OCI-LY7 (cell line): ENCODE data around the gene GGT6. TPM values are rescaled to one million over a fixed set of nuclear protein-coding genes. Genes with fewer than 3 reads are reported as not detected.

Source experiments
- BruUV-seq: library from RNA; stranded (reverse); fragments of 400-500 nt; replicated peaks from 2 replicates; lab custom pipeline; 2021; lab: Mats Ljungman, UMichigan
- CTCF ChIA-PET: fragments of 300-600 bp; sonication (Branson Sonifier 250); formaldehyde crosslinking; loops from one replicate; lab custom pipeline; 2022; ENCODE audit warnings: antibody characterized with exemption; ENCODE audit not compliant: unreplicated experiment; lab: Charles Lee
- POLR2A ChIA-PET: fragments of 300-600 bp; sonication (Branson Sonifier 250); formaldehyde crosslinking; loops from one replicate; lab custom pipeline; 2022; ENCODE audit warnings: antibody characterized with exemption; lab: Charles Lee
- DNase-seq: peaks from one replicate; pipeline ENCODE4 v3.0.0-alpha.2; 2015; ENCODE audit warnings: low spot score
- H2AFZ ChIP-seq: fragments of 200-600 bp; sonication (generic), shearing (Covaris generic); 2 replicates; pipeline ENCODE4 v1.6.1; 2014; ENCODE audit warnings: mild to moderate bottlenecking, antibody characterized with exemption, low read length, moderate library complexity
- H3K27ac ChIP-seq: fragments of 200-600 bp; sonication (generic); 2 replicates; pipeline ENCODE4 v1.5.1; 2014; ENCODE audit warnings: mixed run types, low read depth, mild to moderate bottlenecking, moderate library complexity, low read length, inconsistent platforms; ENCODE audit not compliant: poor library complexity, severe bottlenecking
- H3K36me3 ChIP-seq: fragments of 200-600 bp; sonication (generic); 2 replicates; pipeline ENCODE4 v1.6.1; 2014; ENCODE audit warnings: mild to moderate bottlenecking, antibody characterized with exemption, low read length, moderate library complexity, mixed read lengths; ENCODE audit not compliant: insufficient read depth
- H3K4me1 ChIP-seq: fragments of 200-600 bp; sonication (generic); 2 replicates; pipeline ENCODE4 v1.5.1; 2014; ENCODE audit warnings: mild to moderate bottlenecking, low read length; ENCODE audit not compliant: insufficient read depth, poor library complexity, severe bottlenecking
- H3K4me2 ChIP-seq: fragments of 200-600 bp; sonication (generic); 2 replicates; pipeline ENCODE4 v1.6.1; 2014; ENCODE audit warnings: mild to moderate bottlenecking, low read length
- H3K4me3 ChIP-seq: fragments of 200-600 bp; sonication (generic); 2 replicates; pipeline ENCODE4 v1.5.1; 2014; ENCODE audit warnings: mild to moderate bottlenecking, low read depth, low read length; ENCODE audit not compliant: poor library complexity, severe bottlenecking
- H3K79me2 ChIP-seq: fragments of 200-600 bp; sonication (generic); 2 replicates; pipeline ENCODE4 v1.6.1; 2016; ENCODE audit warnings: low read depth, mild to moderate bottlenecking, low read length, moderate library complexity, mixed read lengths; ENCODE audit not compliant: insufficient read depth
- H3K9me2 ChIP-seq: fragments of 200-600 bp; sonication (generic); 2 replicates; pipeline ENCODE4 v1.6.1; 2016; ENCODE audit warnings: mild to moderate bottlenecking, low read length, mixed read lengths; ENCODE audit not compliant: insufficient read depth
- H3K9me3 ChIP-seq: fragments of 200-600 bp; sonication (generic); 2 replicates; pipeline ENCODE4 v1.6.1; 2014; ENCODE audit warnings: mild to moderate bottlenecking, mixed run types, low read length, mixed read lengths
- H4K20me1 ChIP-seq: fragments of 200-600 bp; sonication (generic); 2 replicates; pipeline ENCODE4 v1.6.1; 2014; ENCODE audit warnings: mild to moderate bottlenecking, antibody characterized with exemption, low read length, moderate library complexity, mixed read lengths; ENCODE audit not compliant: insufficient read depth
- CTCF ChIP-seq: fragments of 200-600 bp; sonication (generic); conservative IDR thresholded peaks from 2 replicates; pipeline ENCODE4 v1.5.1; 2014; ENCODE audit warnings: mild to moderate bottlenecking, antibody characterized with exemption, low read length, moderate library complexity, mixed read lengths
- EZH2phosphoT487 ChIP-seq: fragments of 200-600 bp; sonication (generic); IDR thresholded peaks from 2 replicates; pipeline ENCODE4 v1.6.1; 2018; ENCODE audit warnings: low read depth, borderline replicate concordance, mild to moderate bottlenecking, mixed run types, antibody characterized with exemption, low read length, moderate library complexity, mixed read lengths
- intact Hi-C: fragments of 100-400 bp; cut with micrococcal nuclease; formaldehyde crosslinking; loops from one replicate; pipeline ENCODE4 v1.10.0; 2022; ENCODE audit not compliant: unreplicated experiment
- total RNA-seq, 2 experiments: library from RNA; depleted of rRNA in 1 of 2; stranded (reverse); fragments of >200 nt in 1 of 2; shearing (Covaris generic) in 1 of 2; gene quantifications; 2 replicates each; pipeline ENCODE4 v1.2.3, GENCODE V29; 2014 to 2022

Gene GGT6
- total RNA-seq, 2 experiments from 2014 or later, result not detected

DNA sequence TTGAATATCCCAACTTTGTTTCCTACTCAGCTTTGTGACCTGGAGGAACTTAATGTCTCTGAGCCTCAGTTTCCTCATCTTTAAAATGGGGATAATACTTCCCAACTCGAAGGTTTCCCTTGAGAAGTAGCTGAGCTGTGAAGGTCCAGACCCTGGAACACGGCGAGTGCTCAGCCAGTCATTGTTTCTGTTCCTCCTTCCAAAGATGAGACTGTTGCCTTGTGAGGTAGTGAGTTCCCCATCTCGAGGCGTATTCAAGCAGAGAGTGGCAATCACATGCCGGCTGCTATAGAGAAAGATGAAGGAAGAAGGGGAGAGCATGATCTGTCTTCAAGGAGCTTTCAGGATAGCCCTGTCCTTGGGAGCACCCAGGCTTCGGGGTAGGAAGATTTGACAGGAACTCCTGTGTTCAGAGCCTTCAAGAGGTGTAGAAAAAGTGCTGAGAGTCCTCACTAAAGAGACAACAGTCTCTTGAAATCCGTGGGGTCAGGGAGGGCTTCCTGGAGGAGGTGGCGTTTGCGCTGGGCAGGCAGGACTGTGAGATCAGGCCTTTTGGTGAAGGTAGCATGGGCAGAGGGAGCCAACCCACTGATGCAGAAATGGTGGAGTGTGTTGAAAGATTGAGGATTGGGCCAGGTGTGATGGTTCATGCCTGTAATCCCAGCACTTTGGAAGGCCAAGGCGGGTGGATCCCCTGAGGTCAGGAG lies 34.5 kb downstream of the GGT6 start:
- POLR2A ChIA-PET, result no interaction called here

GRCh38 chr17:4523946-4524345 lies 36.4 kb downstream of the GGT6 start:
- CTCF ChIA-PET, result interaction anchor here (0.9 kb wide), 1 partner anchor 11 kb away, joined by 6 read pairs; no protein-coding TSS in a partner anchor
- H3K4me1 ChIP-seq, result peaks cover 62% of the 10 kb centered on the region
- no TSS peak for BruUV-seq

More for the DNA sequence above, 34.5 kb downstream of the GGT6 start:
- Histone ChIP-seq H3K9me3 (no peaks in the 10 kb centered on the region), H3K79me2 (no peaks in the 10 kb centered on the region), H3K27ac (no peak overlapping the region), H3K9me2 (no peaks in the 10 kb centered on the region), H3K4me3 (no peak overlapping the region), H4K20me1 (no peaks in the 10 kb centered on the region), H3K36me3 (no peaks in the 10 kb centered on the region), H3K4me2 (no peak overlapping the region), H3K4me1 (peaks cover 46% of the 10 kb centered on the region), H2AFZ (no peak overlapping the region)
- CTCF ChIA-PET, result no interaction called here
- intact Hi-C loops, result no loop called here
- no TSS peak for BruUV-seq
- TF ChIP-seq EZH2phosphoT487 (no peak), CTCF (no peak)
- no peak for DNase-seq

More at GRCh38 chr17:4523946-4524345, 36.4 kb downstream of the GGT6 start:
- DNase-seq, result peak; percentile 52
- Histone ChIP-seq H3K9me3 (no peaks in the 10 kb centered on the region), H3K36me3 (no peaks in the 10 kb centered on the region), H2AFZ (peak overlapping the region; percentile 58; the same call in 1 of the 2 replicates), H3K27ac (peak overlapping the region; percentile 90), H3K4me2 (peak overlapping the region; percentile 71), H3K9me2 (no peaks in the 10 kb centered on the region), H3K4me3 (peak overlapping the region; percentile 64), H3K79me2 (no peaks in the 10 kb centered on the region), H4K20me1 (no peaks in the 10 kb centered on the region)
- TF ChIP-seq EZH2phosphoT487 (no peak), CTCF (no peak)
- intact Hi-C loops, result loop anchor here (2.0 kb wide), 2 partner anchors 31 to 103 kb away; partner anchors contain the start of gene MYBBP1A
- POLR2A ChIA-PET, result interaction anchor here (0.6 to 1.2 kb wide), 3 partner anchors 25 to 98 kb away, joined by 3 to 5 read pairs (median 3); partner anchors contain the start of gene SPNS2
